GM19395 (cell line): ENCODE measurements around the gene PLCXD3.
A peak's percentile ranks its signal among the peaks of the same experiment; 100 is the strongest.
"Not testable (repeated sequence)": the region's sequence is repeated elsewhere in the genome, so short reads cannot be mapped to it uniquely, and the experiment has no call there.

ENCODE experiments used
- ATAC-seq: cut with Tn5 transposase; IDR thresholded peaks from one replicate; pipeline ENCODE4 v1.9.1; 2021; ENCODE audit warnings: mild to moderate bottlenecking, moderate library complexity; ENCODE audit not compliant: unreplicated experiment

The PLCXD3 gene

GRCh38 chr5:41356786-41357185 lies 153.6 kb downstream of the PLCXD3 start:
- no peak for ATAC-seq

GRCh38 chr5:41349846-41350245 lies 160.6 kb downstream of the PLCXD3 start:
- no peak for ATAC-seq

GRCh38 chr5:41347569-41347968 lies 162.8 kb downstream of the PLCXD3 start:
- no peak for ATAC-seq

GRCh38 chr5:41346609-41347008 lies 163.8 kb downstream of the PLCXD3 start:
- ATAC-seq = no peak

GRCh38 chr5:41345295-41345694 lies 165.1 kb downstream of the PLCXD3 start:
- ATAC-seq = no peak

GRCh38 chr5:41339339-41339738 lies 171.1 kb downstream of the PLCXD3 start:
- ATAC-seq = no peak

- ATAC-seq = no peak
Measured at GRCh38 chr5:41338136-41338675, 172.2 kb downstream of the PLCXD3 start.

GRCh38 chr5:41337724-41338123 lies 172.7 kb downstream of the PLCXD3 start:
- ATAC-seq = no peak

GRCh38 chr5:41337216-41337615 lies 173.2 kb downstream of the PLCXD3 start:
- no peak for ATAC-seq

GRCh38 chr5:41336471-41336870 lies 173.9 kb downstream of the PLCXD3 start:
- ATAC-seq = no peak

- no peak for ATAC-seq
Measured at GRCh38 chr5:41335596-41336181, 174.7 kb downstream of the PLCXD3 start.

GRCh38 chr5:41334758-41335157 lies 175.6 kb downstream of the PLCXD3 start:
- ATAC-seq = peak; percentile 95

GRCh38 chr5:41334221-41334620 lies 176.2 kb downstream of the PLCXD3 start:
- peak; percentile 47 for ATAC-seq

- ATAC-seq = no peak
Measured at GRCh38 chr5:41325074-41325473, 185.3 kb downstream of the PLCXD3 start.

- not testable (repeated sequence) for ATAC-seq
Measured at GRCh38 chr5:41322826-41323225, 187.6 kb downstream of the PLCXD3 start.

GRCh38 chr5:41312478-41313060 lies 197.8 kb downstream of the PLCXD3 start:
- no peak for ATAC-seq

- ATAC-seq = no peak
Measured at GRCh38 chr5:41312066-41312465, 198.3 kb downstream of the PLCXD3 start.

- ATAC-seq = no peak
Measured at GRCh38 chr5:41309275-41309674, 201.1 kb downstream of the PLCXD3 start.

GRCh38 chr5:41306005-41306404 lies 204.4 kb downstream of the PLCXD3 start:
- ATAC-seq = no peak

- no peak for ATAC-seq
Measured at GRCh38 chr5:41305056-41305455, 205.3 kb downstream of the PLCXD3 start.

GRCh38 chr5:41296066-41296465 lies 214.3 kb downstream of the PLCXD3 start:
- no peak for ATAC-seq

GRCh38 chr5:41291323-41291722 lies 219.1 kb downstream of the PLCXD3 start:
- ATAC-seq = no peak

- ATAC-seq = no peak
Measured at GRCh38 chr5:41290810-41291209, 219.6 kb downstream of the PLCXD3 start.
